ENCODE data around the gene SIPA1L3. TPM values are rescaled to one million over a fixed set of nuclear protein-coding genes. Genes with fewer than 3 reads are reported as not detected.

SIPA1L3 gene
- polyA plus RNA-seq, 5 donors, result 16.4 to 25.3 (median 24.9) TPM

DNA sequence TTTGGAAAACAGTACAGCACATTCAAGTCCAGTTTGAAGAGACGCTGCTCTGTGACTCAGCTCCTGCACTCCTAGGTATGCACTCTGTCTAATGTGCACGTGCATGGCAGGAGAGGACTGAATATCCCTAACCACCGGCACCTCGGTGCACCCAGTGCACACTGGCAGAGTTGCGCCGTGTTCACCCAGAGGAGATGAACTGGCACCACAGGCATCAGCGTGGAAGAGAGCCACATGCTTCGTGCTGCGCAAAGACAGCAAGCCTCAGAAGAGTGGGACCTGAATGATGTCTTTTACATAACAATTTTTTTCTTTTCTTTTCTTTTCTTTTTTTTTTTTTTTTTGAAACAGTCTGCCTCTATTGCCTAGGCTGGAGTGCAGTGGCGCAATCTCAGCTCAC lies 194.7 kb downstream of the SIPA1L3 start:
- DNase-seq, result no peak

DNA sequence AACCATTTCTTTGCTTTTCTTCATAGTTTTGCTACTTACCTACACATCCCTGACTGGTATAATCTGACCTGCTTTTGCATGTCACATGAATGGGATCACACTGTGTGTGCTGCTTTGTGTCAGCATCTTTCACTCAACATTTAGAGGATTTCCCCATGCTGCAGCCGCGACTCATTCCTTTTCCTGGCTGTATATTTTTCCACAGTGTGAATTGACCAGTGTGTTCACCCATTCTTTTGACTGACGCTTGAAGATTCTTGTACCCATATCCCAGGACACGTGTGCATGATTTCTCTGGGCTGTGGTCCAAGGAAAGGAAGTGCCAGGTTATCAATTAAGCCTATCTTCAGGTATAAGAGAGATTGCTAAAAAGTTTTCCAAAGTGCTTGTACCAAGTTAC lies 198.6 kb downstream of the SIPA1L3 start:
- DNase-seq, result no peak

GRCh38 chr19:38107129-38107528 lies 200.1 kb downstream of the SIPA1L3 start:
- DNase-seq, result no peak

DNA sequence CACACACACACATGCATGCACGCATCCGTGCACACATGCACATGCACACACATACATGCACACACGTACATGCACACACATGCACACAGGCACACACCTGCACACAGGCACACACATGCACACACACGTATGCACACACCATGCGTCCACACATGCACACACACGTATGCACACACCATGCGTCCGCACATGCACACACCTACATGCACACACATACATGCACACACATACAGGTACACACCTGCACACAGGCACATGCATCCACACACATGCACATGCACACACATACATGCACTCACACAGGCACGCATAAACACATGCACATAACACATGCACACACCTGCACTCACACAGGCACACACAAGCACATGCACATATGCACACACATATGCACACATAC lies 204.9 kb downstream of the SIPA1L3 start:
- no peak for DNase-seq

GRCh38 chr19:38114651-38115050 lies 207.6 kb downstream of the SIPA1L3 start:
- DNase-seq, result no peak

GRCh38 chr19:38115271-38115802 lies 208.3 kb downstream of the SIPA1L3 start:
- DNase-seq, result no peak

- no peak for DNase-seq
Measured at GRCh38 chr19:38118176-38118575, 211.2 kb downstream of the SIPA1L3 start.

DNA sequence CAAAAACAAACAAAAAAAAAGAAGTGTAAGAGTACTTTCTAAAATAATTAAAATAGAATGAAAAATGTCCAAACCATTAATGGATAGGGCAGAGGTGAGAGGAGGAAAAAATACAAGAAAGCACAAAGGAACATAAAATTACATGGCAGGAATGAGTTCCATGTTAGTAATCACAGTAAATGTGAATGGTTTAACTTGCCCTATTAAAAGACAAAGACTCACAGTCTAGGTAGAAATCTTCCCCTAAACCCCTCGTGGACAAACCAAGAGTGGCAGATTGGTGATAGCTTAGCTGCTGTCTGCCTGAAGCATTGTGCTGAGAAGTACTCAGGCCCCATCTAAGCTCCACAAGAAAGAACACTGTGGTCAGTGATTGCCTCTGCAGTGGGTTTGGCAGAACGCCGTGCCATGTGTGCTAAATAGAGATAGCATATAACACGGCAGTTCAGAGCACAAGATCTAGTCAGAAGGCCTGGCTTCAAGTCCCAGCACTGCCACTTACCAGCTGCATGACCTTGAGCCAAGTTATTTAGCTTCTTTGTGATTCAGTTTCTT lies 213.5 kb downstream of the SIPA1L3 start:
- no peak for DNase-seq

- no peak for DNase-seq
Measured at GRCh38 chr19:38122402-38123093, 215.5 kb downstream of the SIPA1L3 start.

DNA sequence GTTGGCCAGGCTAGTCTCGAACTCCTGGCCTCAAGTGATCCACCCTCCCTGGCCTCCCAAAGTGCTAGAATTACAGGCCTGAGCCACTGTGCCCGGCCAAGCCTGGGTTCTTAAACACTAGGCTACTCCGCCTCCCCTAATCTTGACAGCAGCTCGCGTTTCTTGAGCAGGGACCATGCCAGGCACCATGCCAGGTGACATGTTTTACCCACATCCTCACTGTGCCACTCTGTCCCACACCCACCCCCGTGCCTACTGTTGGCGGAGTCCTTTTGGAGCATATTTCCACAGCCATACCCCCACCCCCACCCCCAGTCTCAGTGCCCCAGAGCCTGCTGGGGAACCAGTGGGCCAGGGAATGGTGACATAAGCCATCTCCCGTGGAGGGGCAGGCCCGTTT lies 218.2 kb downstream of the SIPA1L3 start:
- no peak for DNase-seq

- no peak for DNase-seq
Measured at GRCh38 chr19:38130399-38130798, 223.4 kb downstream of the SIPA1L3 start.

- DNase-seq, result no peak
Measured at GRCh38 chr19:38132781-38133180, 225.8 kb downstream of the SIPA1L3 start.

GRCh38 chr19:38133319-38133718 lies 226.3 kb downstream of the SIPA1L3 start:
- no peak for DNase-seq

GRCh38 chr19:38134540-38135149 lies 227.6 kb downstream of the SIPA1L3 start:
- DNase-seq, result no peak

DNA sequence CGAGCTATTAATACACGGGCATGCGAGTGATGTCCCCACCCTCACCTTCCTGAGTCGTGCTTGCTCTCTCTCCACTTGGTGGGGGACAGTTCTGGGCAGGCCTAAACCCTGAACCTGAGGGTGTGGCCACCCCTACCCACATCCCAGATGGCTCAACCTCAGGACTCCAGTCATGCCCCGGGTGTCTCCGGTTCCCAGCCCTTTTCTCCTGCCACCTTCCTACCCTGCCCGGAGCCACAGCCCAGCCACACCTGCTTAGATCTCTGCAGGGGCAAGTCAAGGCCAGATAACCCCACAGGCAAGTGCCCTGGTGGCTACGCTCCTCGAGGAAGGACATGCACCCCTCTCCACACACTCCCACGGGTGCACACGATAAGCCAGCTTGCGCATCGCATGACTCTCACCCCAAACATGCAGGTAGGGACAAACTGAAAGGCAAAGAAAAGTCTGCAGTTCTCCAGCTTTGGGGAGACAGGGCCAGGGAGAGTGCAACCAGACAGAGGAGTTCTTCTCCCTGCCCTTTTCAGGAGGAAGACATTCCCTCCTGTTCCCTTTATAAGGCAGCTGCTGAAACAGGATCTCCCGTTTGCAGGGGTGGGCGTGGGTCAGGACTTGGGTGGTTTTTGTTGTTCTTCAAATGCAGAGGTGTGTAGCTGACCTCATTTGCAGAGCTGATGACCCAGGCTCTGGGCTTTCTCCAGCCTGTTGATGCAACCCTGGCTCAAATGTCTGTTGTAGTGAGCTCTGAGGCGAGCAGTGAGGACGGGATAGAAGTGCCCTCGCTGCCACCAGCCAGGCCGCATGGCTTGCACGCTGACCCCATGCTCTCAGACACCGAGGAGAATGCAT lies 228.4 kb downstream of the SIPA1L3 start:
- DNase-seq, result no peak

GRCh38 chr19:38139122-38139521 lies 232.1 kb downstream of the SIPA1L3 start:
- DNase-seq, result no peak

DNA sequence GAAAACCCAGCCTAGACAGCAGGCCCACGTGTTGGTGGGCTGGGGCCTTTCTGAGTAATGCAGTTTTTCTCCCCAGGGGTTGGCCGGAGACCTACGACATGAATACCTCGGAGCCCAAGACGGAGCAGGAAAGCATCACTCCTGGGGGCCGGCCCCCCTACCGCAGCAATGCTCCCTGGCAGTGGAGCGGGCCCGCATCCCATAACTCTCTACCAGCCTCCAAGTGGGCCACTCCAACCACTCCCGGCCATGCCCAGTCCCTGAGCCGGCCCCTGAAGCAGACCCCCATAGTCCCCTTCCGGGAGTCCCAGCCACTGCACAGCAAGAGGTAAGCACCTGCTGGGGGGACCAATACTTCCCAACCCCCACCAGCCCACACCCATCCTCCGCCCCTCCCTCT lies 234.1 kb downstream of the SIPA1L3 start:
- no peak for DNase-seq

DNA sequence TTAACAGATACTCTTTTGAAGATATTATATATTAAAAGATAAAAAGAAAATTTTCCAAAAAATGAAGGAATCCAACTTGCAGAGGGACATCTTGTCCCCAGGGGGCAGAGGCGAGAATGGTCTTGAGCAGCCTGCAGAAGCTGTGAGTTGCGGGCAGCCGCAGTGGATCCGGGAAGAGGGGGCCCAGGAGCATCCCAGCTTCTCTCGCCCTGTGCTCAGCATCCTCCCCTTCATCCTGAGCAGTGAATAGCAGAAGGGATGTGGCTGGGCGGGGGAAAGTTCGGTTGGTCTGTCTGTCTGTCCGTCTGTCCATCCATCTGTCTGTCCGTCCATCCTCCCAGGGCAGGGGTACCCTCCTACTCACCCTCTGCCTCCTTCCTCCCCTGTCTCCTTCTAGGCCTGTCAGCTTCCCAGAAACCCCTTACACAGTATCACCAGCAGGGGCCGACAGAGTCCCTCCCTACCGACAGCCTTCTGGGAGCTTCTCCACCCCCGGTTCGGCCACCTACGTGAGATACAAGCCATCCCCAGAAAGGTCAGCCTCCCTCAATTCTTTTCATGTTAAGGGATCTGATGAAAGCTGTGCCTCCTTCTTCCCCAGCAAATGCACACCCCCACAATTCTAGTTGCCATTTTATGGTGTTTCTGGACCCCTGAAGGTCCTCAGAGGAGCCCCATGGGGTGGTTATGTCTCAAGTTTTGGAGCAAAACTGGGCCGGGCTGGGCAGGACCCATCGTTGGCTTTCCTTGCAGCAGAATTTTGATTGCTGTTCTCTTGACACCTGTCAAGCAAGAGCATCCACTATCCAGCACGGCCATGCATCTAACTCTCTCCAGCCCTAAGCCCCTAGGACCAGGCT lies 235.4 kb downstream of the SIPA1L3 start:
- DNase-seq, result peak; percentile 25 to 26

- no peak for DNase-seq
Measured at GRCh38 chr19:38143847-38144246, 236.8 kb downstream of the SIPA1L3 start.

DNA sequence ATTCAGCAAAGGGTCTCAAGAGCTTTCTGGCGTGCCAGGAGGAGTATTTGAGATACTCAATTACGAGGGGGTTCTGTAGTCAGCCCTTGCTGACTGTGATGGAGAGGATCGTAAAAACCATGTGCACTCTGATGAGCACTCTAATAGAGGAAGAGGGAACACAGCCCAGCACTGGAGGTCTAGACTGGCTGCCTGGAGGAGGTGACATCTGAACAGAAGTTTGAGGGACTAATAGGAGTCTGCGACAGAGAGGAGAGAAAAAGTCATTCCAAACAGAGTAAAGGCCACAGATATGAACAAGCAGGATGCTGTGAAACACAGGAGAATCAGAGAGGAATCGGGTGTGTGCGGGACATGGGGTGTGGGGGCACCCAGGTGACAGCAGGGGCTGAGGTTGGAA lies 237.7 kb downstream of the SIPA1L3 start:
- DNase-seq, result no peak

GRCh38 chr19:38145623-38146022 lies 238.6 kb downstream of the SIPA1L3 start:
- DNase-seq, result no peak

All from right lung (tissue), 5 donors.